Suprapubic skin (tissue), 4 donors: ENCODE results near the gene ZNF407.

Experiments
- CTCF ChIP-seq, 2 donors: fragments of 200-600 bp in 1 of 2; fragments of 450-650 bp in 1 of 2; sonication (generic) in 1 of 2; IDR thresholded peaks; one replicate each; pipeline ENCODE4 v1.5.1; 2016 to 2019; ENCODE audit warnings: antibody characterized with exemption in 2 of 2, mild to moderate bottlenecking in 1 of 2, moderate library complexity in 1 of 2
- POLR2A ChIP-seq, 2 donors: fragments of 450-650 bp; IDR thresholded peaks; one replicate each; pipeline ENCODE4 v1.6.1; 2017; ENCODE audit warnings: antibody characterized with exemption in 2 of 2, mild to moderate bottlenecking in 2 of 2, moderate library complexity in 2 of 2
- POLR2AphosphoS5 ChIP-seq, 3 donors: sonication (generic); formaldehyde crosslinking; IDR thresholded peaks; one replicate each; pipeline ENCODE4 v1.6.1; 2017; ENCODE audit warnings: antibody characterized with exemption in 3 of 3

- TF ChIP-seq CTCF (IDR thresholded peaks at IDR 0.05) (no peak), POLR2AphosphoS5 (IDR thresholded peaks at IDR 0.05) (no peak), POLR2A (IDR thresholded peaks at IDR 0.05) (no peak)
Observed at GRCh38 chr18:74947417-74947816, 349.7 kb downstream of the ZNF407 start.
